ENCODE data around the gene OR1D5. TPM values are rescaled to one million over a fixed set of nuclear protein-coding genes. Genes with fewer than 3 reads are reported as not detected.
"Not testable (repeated sequence)": the region's sequence is repeated elsewhere in the genome, so short reads cannot be mapped to it uniquely, and the experiment has no call there.

OR1D5 gene
- total RNA-seq, 1 donor from 2014 or later: not detected

- not testable (repeated sequence) for H3K79me2 ChIP-seq (ENCODE audit: insufficient read depth, low read length); H3K27me3 ChIP-seq (ENCODE audit: insufficient read depth, low read length); H3K27me3 Mint-ChIP-seq (ENCODE audit: low read depth, unreplicated experiment); H2AFZ ChIP-seq (ENCODE audit: low read depth, low read length); H3K9ac ChIP-seq (ENCODE audit: low read length); H3K36me3 ChIP-seq (ENCODE audit: insufficient read depth, low read length); H3K4me1 Mint-ChIP-seq (ENCODE audit: low read depth, unreplicated experiment); H3K4me3 ChIP-seq (ENCODE audit: insufficient read depth, low read depth, low read length); H3K9me3 ChIP-seq (ENCODE audit: insufficient read depth, low read depth, low read length); H3K9me3 Mint-ChIP-seq (ENCODE audit: unreplicated experiment); FAIRE-seq; H4K20me1 ChIP-seq (ENCODE audit: insufficient read depth, low read length); H3K4me2 ChIP-seq (ENCODE audit: low read length); DNase-seq (ENCODE audit: low read depth); H3K4me3 Mint-ChIP-seq (ENCODE audit: unreplicated experiment); H3K36me3 Mint-ChIP-seq (ENCODE audit: low read depth, unreplicated experiment); H3K27ac ChIP-seq (ENCODE audit: low read depth, low read length); H3K4me1 ChIP-seq (ENCODE audit: insufficient read depth, low read length); H3K27ac Mint-ChIP-seq (ENCODE audit: unreplicated experiment)
Observed at GRCh38 chr17:3054868-3055267, 8.5 kb downstream of the OR1D5 start.

- peaks cover 5% of the 10 kb centered on the region for H3K27me3 Mint-ChIP-seq (ENCODE audit: low read depth, unreplicated experiment)
- Histone ChIP-seq H3K4me2 (ENCODE audit: low read length) (peak overlapping the region; percentile 84), H3K36me3 (ENCODE audit: insufficient read depth, low read length) (no peaks in the 10 kb centered on the region), H3K9me3 (ENCODE audit: insufficient read depth, low read depth, low read length) (no peaks in the 10 kb centered on the region), H3K79me2 (ENCODE audit: insufficient read depth, low read length) (no peaks in the 10 kb centered on the region), H3K27ac (ENCODE audit: low read depth, low read length) (no peak overlapping the region), H3K27me3 (ENCODE audit: insufficient read depth, low read length) (no peaks in the 10 kb centered on the region), H4K20me1 (ENCODE audit: insufficient read depth, low read length) (no peaks in the 10 kb centered on the region), H3K4me1 (ENCODE audit: insufficient read depth, low read length) (no peaks in the 10 kb centered on the region), H2AFZ (ENCODE audit: low read depth, low read length) (peak overlapping the region; percentile 89), H3K4me3 (ENCODE audit: insufficient read depth, low read depth, low read length) (peak overlapping the region; percentile 70), H3K9ac (ENCODE audit: low read length) (no peak overlapping the region)
- H3K4me1 Mint-ChIP-seq (ENCODE audit: low read depth, unreplicated experiment): no peaks in the 10 kb centered on the region
- H3K36me3 Mint-ChIP-seq (ENCODE audit: low read depth, unreplicated experiment): no peaks in the 10 kb centered on the region
- peaks cover 3% of the 10 kb centered on the region for H3K9me3 Mint-ChIP-seq (ENCODE audit: unreplicated experiment)
- H3K4me3 Mint-ChIP-seq (ENCODE audit: unreplicated experiment): peak overlapping the region; percentile 89
- DNase-seq (ENCODE audit: low read depth) (peak; percentile 20), FAIRE-seq (no peak)
- no peak overlapping the region for H3K27ac Mint-ChIP-seq (ENCODE audit: unreplicated experiment)
- TF ChIP-seq EZH2 (IDR thresholded peaks at IDR 0.05; ENCODE audit: insufficient read depth, low read length) (no peak), CTCF (IDR thresholded peaks at IDR 0.05; ENCODE audit: insufficient read depth, low read depth, low read length) (no peak)
Observed at GRCh38 chr17:3049705-3050295, 13.6 kb downstream of the OR1D5 start.

- peak; percentile 79 for FAIRE-seq
- peak overlapping the region; percentile 10 for H3K27ac ChIP-seq (ENCODE audit: low read depth, low read length)
- no peak overlapping the region for H3K27ac Mint-ChIP-seq (ENCODE audit: unreplicated experiment)
- H3K4me1 Mint-ChIP-seq (ENCODE audit: low read depth, unreplicated experiment): no peaks in the 10 kb centered on the region
- H3K36me3 ChIP-seq (ENCODE audit: insufficient read depth, low read length): no peaks in the 10 kb centered on the region
- H3K4me3 Mint-ChIP-seq (ENCODE audit: unreplicated experiment): peak overlapping the region; percentile 89
- peak overlapping the region; percentile 71 for H3K9ac ChIP-seq (ENCODE audit: low read length)
- peak overlapping the region; percentile 93 for H2AFZ ChIP-seq (ENCODE audit: low read depth, low read length)
- H3K9me3 ChIP-seq (ENCODE audit: insufficient read depth, low read depth, low read length): peaks cover 4% of the 10 kb centered on the region
- no peaks in the 10 kb centered on the region for H3K4me1 ChIP-seq (ENCODE audit: insufficient read depth, low read length)
- TF ChIP-seq EZH2 (IDR thresholded peaks at IDR 0.05; ENCODE audit: insufficient read depth, low read length) (no peak), CTCF (IDR thresholded peaks at IDR 0.05; ENCODE audit: insufficient read depth, low read depth, low read length) (peak; percentile 48)
- peaks cover 5% of the 10 kb centered on the region for H3K27me3 Mint-ChIP-seq (ENCODE audit: low read depth, unreplicated experiment)
- no peaks in the 10 kb centered on the region for H3K27me3 ChIP-seq (ENCODE audit: insufficient read depth, low read length)
- no peaks in the 10 kb centered on the region for H3K36me3 Mint-ChIP-seq (ENCODE audit: low read depth, unreplicated experiment)
- H3K79me2 ChIP-seq (ENCODE audit: insufficient read depth, low read length): no peaks in the 10 kb centered on the region
- no peaks in the 10 kb centered on the region for H4K20me1 ChIP-seq (ENCODE audit: insufficient read depth, low read length)
- DNase-seq (ENCODE audit: low read depth): peak; percentile 93
- H3K9me3 Mint-ChIP-seq (ENCODE audit: unreplicated experiment): peaks cover 7% of the 10 kb centered on the region
- H3K4me2 ChIP-seq (ENCODE audit: low read length): peak overlapping the region; percentile 84
- H3K4me3 ChIP-seq (ENCODE audit: insufficient read depth, low read depth, low read length): peak overlapping the region; percentile 70
Observed at GRCh38 chr17:3048727-3049471, 14.5 kb downstream of the OR1D5 start.
